Sigmoid colon (tissue), 7 donors: ENCODE results near the gene KIF13A. TPM values are rescaled to one million over a fixed set of nuclear protein-coding genes. Genes with fewer than 3 reads are reported as not detected.

Experiments
- DNase-seq: peaks from one replicate; pipeline ENCODE4 v3.0.0-alpha.2; 2019
- H3K27ac ChIP-seq, 4 donors: fragments of 200-600 bp; sonication (generic); one replicate each; pipeline ENCODE4 v1.5.1; 2016 to 2019; ENCODE audit warnings: mild to moderate bottlenecking in 1 of 4
- H3K27me3 ChIP-seq, 3 donors: fragments of 200-600 bp; sonication (generic); one replicate each; pipeline ENCODE4 v1.5.1; 2019; ENCODE audit warnings: mild to moderate bottlenecking in 1 of 3
- H3K36me3 ChIP-seq, 4 donors: fragments of 200-600 bp; sonication (generic); one replicate each; pipeline ENCODE4 v1.5.1; 2016 to 2019
- H3K4me1 ChIP-seq, 4 donors: fragments of 200-600 bp; sonication (generic); one replicate each; pipeline ENCODE4 v1.5.1; 2017 to 2019
- H3K4me3 ChIP-seq, 4 donors: fragments of 200-600 bp; sonication (generic); one replicate each; pipeline ENCODE4 v1.5.1; 2017 to 2019; ENCODE audit warnings: mild to moderate bottlenecking in 2 of 4, moderate library complexity in 1 of 4
- H3K9me3 ChIP-seq, 4 donors: fragments of 200-600 bp in 3 of 4; sonication (generic) in 3 of 4; one replicate each; pipeline versions ENCODE4 v1.5.1 to v1.6.1; 2013 to 2019
- CTCF ChIP-seq, 4 experiments: fragments of 450-650 bp in 3 of 4; fragments of 200-600 bp in 1 of 4; IDR thresholded peaks; one replicate each; pipeline ENCODE4 v1.5.1; 2016 to 2019; ENCODE audit warnings: antibody characterized with exemption in 4 of 4, mild to moderate bottlenecking in 3 of 4, moderate library complexity in 2 of 4
- EP300 ChIP-seq, 4 donors: sonication (generic); formaldehyde crosslinking; IDR thresholded peaks; one replicate each; pipeline ENCODE4 v1.6.1; 2017; ENCODE audit warnings: antibody characterized with exemption in 4 of 4
- POLR2A ChIP-seq, 2 donors: fragments of 450-650 bp; IDR thresholded peaks; one replicate each; pipeline ENCODE4 v1.6.1; 2016; ENCODE audit warnings: antibody characterized with exemption in 2 of 2, mild to moderate bottlenecking in 2 of 2, moderate library complexity in 2 of 2
- POLR2AphosphoS5 ChIP-seq, 4 donors: sonication (generic); formaldehyde crosslinking; IDR thresholded peaks; one replicate each; pipeline ENCODE4 v1.6.1; 2017; ENCODE audit warnings: antibody characterized with exemption in 4 of 4
- WGBS, 2 donors: extraction: QIAGEN DNeasy Blood & Tissue Kit; methylation state at CpG; one replicate each; pipeline ENCODE4 v1.1.7; 2013; 5-methylcytosine and 5-hydroxymethylcytosine counted together
- intact Hi-C: fragments of 100-400 bp; cut with DNase I; formaldehyde crosslinking; loops from one replicate; pipeline ENCODE4 v1.15.1; 2023
- polyA plus RNA-seq, 3 donors: library from polyadenylated mRNA; stranded (reverse); fragments of 200-250 nt; gene quantifications; one replicate each; pipeline ENCODE4 v1.2.3, GENCODE V29; 2013
- small RNA-seq, 3 donors: library from RNA; depleted of rRNA; stranded (forward); fragments of <200 nt; gene quantifications; one replicate each; pipeline ENCODE3, GENCODE V24; 2016
- total RNA-seq, 4 donors: library from RNA; depleted of rRNA; stranded (reverse); fragments of >200 nt; gene quantifications; one replicate each; pipeline ENCODE4 v1.1.0, GENCODE V29; 2016
- donor health status: healthy with polysubstance abuse.
- donor health status: Bipolar disorder and iron deficiency.
- donor health status: healthy.

Gene KIF13A
- total and polyA plus RNA-seq, 7 donors = 18.5 to 73.8 (median 55.3) TPM

DNA sequence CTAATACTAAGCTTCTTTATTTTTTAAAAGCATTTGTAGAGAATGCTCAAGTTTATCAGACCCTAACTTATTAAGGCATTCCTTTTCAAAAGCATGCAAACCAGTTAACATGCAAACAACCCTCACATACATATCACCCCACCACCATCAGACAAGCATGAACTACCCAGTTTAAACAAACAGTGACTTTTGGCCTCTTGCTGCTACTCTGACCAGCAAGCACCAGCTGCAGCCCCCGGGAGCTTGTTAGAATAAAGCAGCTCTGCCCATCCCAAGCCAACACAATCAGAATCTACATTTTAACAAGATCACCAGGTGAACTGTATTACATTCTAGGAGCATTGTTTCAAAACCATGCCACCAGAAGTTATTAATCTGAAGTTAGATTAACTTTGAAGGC is 274.9 kb downstream of the KIF13A start:
- TF ChIP-seq EP300 (IDR thresholded peaks at IDR 0.05) (no peak), POLR2AphosphoS5 (IDR thresholded peaks at IDR 0.05) (no peak), CTCF (IDR thresholded peaks at IDR 0.05) (no peak), POLR2A (IDR thresholded peaks at IDR 0.05) (no peak)
- no peak for DNase-seq
- no peaks in the 10 kb centered on the region for H3K36me3 ChIP-seq
- H3K27me3 ChIP-seq = no peaks in the 10 kb centered on the region
- no peak overlapping the region for H3K4me3 ChIP-seq
- H3K27ac ChIP-seq = no peak overlapping the region
- 24 to 61% methylated on average over 1 of the region's 1 CpG for WGBS, 2 donors
- no peaks in the 10 kb centered on the region for H3K9me3 ChIP-seq
- H3K4me1 ChIP-seq = peaks cover 0 to 7% (median 0%) of the 10 kb centered on the region in 4 donors
- intact Hi-C loops = no loop called here

- no peak for TF ChIP-seq CTCF (IDR thresholded peaks at IDR 0.05)
- TF ChIP-seq POLR2AphosphoS5 (IDR thresholded peaks at IDR 0.05) = no peak
- TF ChIP-seq EP300 (IDR thresholded peaks at IDR 0.05) = no peak
- no peak for TF ChIP-seq POLR2A (IDR thresholded peaks at IDR 0.05)
- H3K36me3 ChIP-seq = no peaks in the 10 kb centered on the region
- no peak for DNase-seq
- H3K27ac ChIP-seq = no peak overlapping the region
- intact Hi-C loops = no loop called here
- H3K4me3 ChIP-seq = no peak overlapping the region
- 47 to 72% methylated on average over 3 of the region's 3 CpGs for WGBS, 2 donors
- H3K27me3 ChIP-seq = no peaks in the 10 kb centered on the region
- H3K9me3 ChIP-seq = no peaks in the 10 kb centered on the region
- peaks cover 0 to 9% (median 0%) of the 10 kb centered on the region in 4 donors for H3K4me1 ChIP-seq
These were observed 277.1 kb downstream of the KIF13A start for GRCh38 chr6:17710331-17710730.

DNA sequence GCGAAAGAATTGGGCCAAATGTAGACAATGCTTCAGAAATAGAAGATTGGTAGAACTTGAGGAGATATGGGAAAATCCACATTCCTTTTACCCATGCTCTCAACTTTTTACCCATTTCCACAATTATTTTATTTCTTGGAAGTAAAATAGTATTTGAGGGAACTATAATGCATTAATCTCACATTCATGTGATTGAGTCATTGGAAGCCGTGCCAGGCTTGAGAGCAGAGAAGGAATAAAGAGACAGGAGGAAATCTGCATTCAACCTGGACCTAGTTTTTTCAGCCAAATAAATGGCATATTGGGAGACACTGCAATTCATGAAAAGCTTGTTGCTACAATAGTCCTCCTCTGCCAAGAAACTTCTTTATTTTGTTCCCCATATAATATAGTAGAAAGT is 278.0 kb downstream of the KIF13A start:
- intact Hi-C loops = loop anchor here (5.0 to 10.0 kb wide), 4 partner anchors 235 to 1375 kb away; partner anchors contain the start of genes ATXN1, KDM1B and TPMT
- Histone ChIP-seq H3K4me1 (peaks cover 0 to 11% (median 7%) of the 10 kb centered on the region in 4 donors), H3K36me3 (no peaks in the 10 kb centered on the region), H3K27ac (no peak overlapping the region), H3K27me3 (no peaks in the 10 kb centered on the region), H3K4me3 (no peak overlapping the region), H3K9me3 (no peaks in the 10 kb centered on the region)
- WGBS, 2 donors = 95 to 97% methylated on average over 2 of the region's 2 CpGs
- no peak for TF ChIP-seq POLR2A (IDR thresholded peaks at IDR 0.05)
- DNase-seq = no peak

Small RNA genes within 50 kb of the gene (small RNA-seq; reads per million reads assigned to genes)
- gene RF00019 (0 reads per million in 3 donors), gene RNA5SP204 (6.6 to 9.6 (median 9.5) reads per million in 3 donors)

Other genes starting within 250 kb of the KIF13A start
- gene NHLRC1, start 135.0 kb upstream of the KIF13A start, total RNA-seq = 1 to 10 TPM; 1.2 to 1.9 (median 1.5) TPM
- gene NHLRC1, start 135.0 kb upstream of the KIF13A start, polyA plus RNA-seq = 1 to 10 TPM; 1.2 to 3.0 (median 2.4) TPM
- 10 to 100 TPM in 2 of 4 donors, 1 to 10 TPM in 2; 6.6 to 11.1 (median 9.3) TPM for gene TPMT, start 167.4 kb upstream of the KIF13A start, total RNA-seq
- 100 to 1,000 TPM in 1 of 3 donors, 10 to 100 TPM in 2; 45.7 to 131 (median 64.3) TPM for gene TPMT, start 167.4 kb upstream of the KIF13A start, polyA plus RNA-seq
- 10 to 100 TPM; 10.2 to 14.3 (median 12.2) TPM for gene KDM1B, start 167.8 kb upstream of the KIF13A start, total RNA-seq
- gene KDM1B, start 167.8 kb upstream of the KIF13A start, polyA plus RNA-seq = 10 to 100 TPM; 11.4 to 32.8 (median 18.8) TPM